Kidney epithelial cell (primary cell): ENCODE measurements around the gene ALCAM. TPM values are rescaled to one million over a fixed set of nuclear protein-coding genes. Genes with fewer than 3 reads are reported as not detected.
A peak's percentile ranks its signal among the peaks of the same experiment; 100 is the strongest.

ENCODE experiments used
- DNase-seq: peaks from one replicate; pipeline ENCODE4 v3.0.0-alpha.2; 2010; ENCODE audit warnings: low read depth
- H3K27me3 ChIP-seq: 2 replicates; pipeline ENCODE4 v1.6.0; 2011; ENCODE audit warnings: low read length; ENCODE audit not compliant: control insufficient read depth, insufficient read depth
- H3K36me3 ChIP-seq: 2 replicates; pipeline ENCODE4 v1.5.1; 2011; ENCODE audit warnings: low read length; ENCODE audit not compliant: control insufficient read depth, insufficient read depth
- H3K4me3 ChIP-seq: 2 replicates; pipeline ENCODE4 v1.5.1; 2011; ENCODE audit warnings: low read depth, mild to moderate bottlenecking, control low read depth, low read length
- CTCF ChIP-seq: IDR thresholded peaks from 2 replicates; pipeline ENCODE4 v1.5.1; 2011; ENCODE audit warnings: mild to moderate bottlenecking, moderate library complexity, low read length, control low read depth, inconsistent platforms; ENCODE audit not compliant: insufficient read depth, poor library complexity, severe bottlenecking
- total RNA-seq: library from RNA; depleted of rRNA; stranded (reverse); fragments of >200 nt; gene quantifications from 2 replicates; pipeline ENCODE4 v1.2.3, GENCODE V29; 2015

ALCAM gene
- total RNA-seq, 1 donor from 2014 or later = 82.3 TPM

GRCh38 chr3:105466495-105467404 lies 100.0 kb downstream of the ALCAM start:
- Histone ChIP-seq H3K36me3 (no peaks in the 10 kb centered on the region), H3K4me3 (no peak overlapping the region), H3K27me3 (no peaks in the 10 kb centered on the region)
- no peak for DNase-seq
- no peak for TF ChIP-seq CTCF

DNA sequence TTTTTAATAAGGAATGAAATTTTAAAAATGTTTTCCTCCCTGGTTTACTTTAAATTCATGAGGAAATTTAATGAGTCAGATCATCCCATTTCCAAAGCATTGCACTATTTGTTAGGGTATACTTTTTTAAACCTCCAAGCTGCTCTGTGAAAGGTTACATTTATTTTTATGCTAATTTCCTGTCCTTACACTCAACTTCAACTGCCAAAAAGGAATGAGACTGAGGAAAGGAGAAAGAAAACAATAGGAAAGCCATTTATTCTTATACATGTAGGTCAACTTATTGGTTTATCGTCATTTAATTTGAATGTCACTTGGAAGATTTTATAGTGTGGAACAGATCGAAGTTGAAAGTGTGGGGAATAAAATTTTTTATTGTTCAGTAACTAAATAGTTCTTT lies 104.1 kb downstream of the ALCAM start:
- Histone ChIP-seq H3K4me3 (no peak overlapping the region), H3K36me3 (no peaks in the 10 kb centered on the region), H3K27me3 (no peaks in the 10 kb centered on the region)
- TF ChIP-seq CTCF = no peak
- DNase-seq = no peak

DNA sequence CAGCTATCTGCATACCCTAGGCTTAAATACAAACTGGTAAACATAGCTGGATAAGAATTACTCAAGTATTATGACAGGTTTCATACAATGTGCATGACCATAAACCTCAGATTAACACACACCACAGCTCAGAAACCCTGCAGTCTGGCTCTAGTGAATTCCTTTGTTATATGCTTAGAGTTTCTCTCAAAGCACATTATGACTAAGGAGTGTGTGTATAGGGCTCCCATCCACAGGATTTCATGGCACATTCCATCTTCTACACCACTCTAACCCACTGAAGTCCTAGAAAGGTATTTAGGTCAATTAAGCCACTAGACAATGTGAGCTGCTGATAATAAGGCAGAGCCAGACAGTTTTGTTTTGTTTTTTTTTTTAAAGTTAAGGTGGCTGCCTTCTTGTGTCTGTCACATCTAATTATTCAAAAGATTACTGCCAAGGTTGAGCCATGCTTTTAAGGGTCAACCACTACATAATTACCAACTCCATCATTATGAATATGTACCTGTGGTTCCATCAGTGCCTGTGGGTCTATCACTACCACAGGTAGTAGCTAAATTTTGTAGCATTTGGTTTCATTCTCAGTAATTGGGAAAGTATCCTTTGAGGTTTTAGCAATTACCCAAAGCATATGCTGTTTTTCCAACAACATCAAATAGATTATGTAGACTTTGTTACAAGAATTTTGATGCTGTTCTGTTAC lies 107.0 kb downstream of the ALCAM start:
- H3K27me3 ChIP-seq = no peaks in the 10 kb centered on the region
- H3K4me3 ChIP-seq = no peak overlapping the region
- H3K36me3 ChIP-seq = no peaks in the 10 kb centered on the region
- no peak for TF ChIP-seq CTCF
- DNase-seq = peak; percentile 45

- no peak for TF ChIP-seq CTCF
Observed at GRCh38 chr3:105480768-105481167, 114.1 kb downstream of the ALCAM start.

GRCh38 chr3:105483476-105483875 lies 116.8 kb downstream of the ALCAM start:
- no peaks in the 10 kb centered on the region for H3K36me3 ChIP-seq
- no peaks in the 10 kb centered on the region for H3K27me3 ChIP-seq
- DNase-seq = no peak
- H3K4me3 ChIP-seq = no peak overlapping the region
- no peak for TF ChIP-seq CTCF

More at GRCh38 chr3:105480768-105481167, 114.1 kb downstream of the ALCAM start:
- Histone ChIP-seq H3K27me3 (no peaks in the 10 kb centered on the region), H3K4me3 (no peak overlapping the region), H3K36me3 (no peaks in the 10 kb centered on the region)
- no peak for DNase-seq
